Natural killer cell treated with Interleukin-12 subunit alpha and Interleukin-12 subunit beta and Interleukin-15 and Interleukin-18, amount 100 ng/mL, for 72 hours (primary cell): ENCODE results near the gene PNP. TPM values are rescaled to one million over a fixed set of nuclear protein-coding genes. Genes with fewer than 3 reads are reported as not detected.

Experiments
- ATAC-seq, 2 donors: fragments of 150-1000 bp; cut with Tn5 transposase in 1 of 2; sonication (Bioruptor Pico), chemical (Tn5 transposase) in 1 of 2; 2 replicates each; pipeline ENCODE4 v1.10.0; 2021
- DNase-seq: peaks from one replicate; pipeline ENCODE4 v3.0.0; 2022; ENCODE audit warnings: low spot score
- H3K27ac Mint-ChIP-seq, 2 donors: 1 replicate in 1 of 2; 2 replicates in 1 of 2; pipeline ENCODE4 v1.8.0; 2022; ENCODE audit warnings: mixed read lengths in 2 of 2, mild to moderate bottlenecking in 1 of 2, moderate library complexity in 1 of 2
- H3K27me3 Mint-ChIP-seq, 2 donors: 1 replicate in 1 of 2; 2 replicates in 1 of 2; pipeline ENCODE4 v1.8.0; 2022; ENCODE audit warnings: mixed read lengths in 2 of 2
- H3K36me3 Mint-ChIP-seq: one replicate; pipeline ENCODE4 v1.8.0; 2022; ENCODE audit warnings: mixed read lengths
- H3K4me1 Mint-ChIP-seq, 2 donors: 1 replicate in 1 of 2; 2 replicates in 1 of 2; pipeline ENCODE4 v1.8.0; 2022; ENCODE audit warnings: low read depth in 2 of 2, mixed read lengths in 2 of 2, mild to moderate bottlenecking in 1 of 2
- H3K4me3 Mint-ChIP-seq: one replicate; pipeline ENCODE4 v1.8.0; 2022; ENCODE audit warnings: mixed read lengths
- H3K9me3 Mint-ChIP-seq: 2 replicates; pipeline ENCODE4 v1.8.0; 2022; ENCODE audit warnings: mixed read lengths
- total RNA-seq, 2 donors: library from RNA; stranded (reverse); gene quantifications; one replicate each; pipeline ENCODE4 v1.2.3, GENCODE V29; 2022

Gene PNP
- total RNA-seq, result 100 to 1,000 TPM; 124 to 199 TPM

DNA sequence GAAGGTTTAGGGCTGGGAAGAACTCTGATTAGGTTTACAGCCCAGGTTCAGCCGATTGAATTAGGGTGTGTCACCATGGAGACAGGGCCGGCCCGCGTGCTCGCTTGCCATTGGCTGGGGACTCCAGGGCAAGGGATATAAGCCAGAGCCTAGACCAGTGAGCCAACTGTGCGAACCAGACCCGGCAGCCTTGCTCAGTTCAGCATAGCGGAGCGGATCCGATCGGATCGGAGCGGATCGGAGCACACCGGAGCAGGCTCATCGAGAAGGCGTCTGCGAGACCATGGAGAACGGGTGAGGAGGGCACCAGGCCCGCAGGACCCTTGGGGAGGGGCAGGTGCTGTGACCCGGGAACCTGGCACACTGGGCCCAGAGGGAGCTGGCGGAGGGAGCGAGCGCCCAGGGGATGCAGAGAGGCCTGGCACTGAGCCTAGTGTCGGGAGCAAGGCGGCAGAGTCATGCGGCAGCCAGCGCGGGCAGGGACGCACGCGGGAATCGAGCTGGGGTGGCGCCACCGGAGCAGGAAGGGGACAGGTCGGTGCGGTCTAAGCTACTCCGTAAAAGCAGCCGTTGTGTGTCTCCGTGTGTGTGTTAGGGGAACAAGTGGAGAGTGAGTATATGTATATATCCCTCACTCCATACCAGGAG lies at the start of gene PNP:
TSS of gene PNP (plus strand) at position 165 of the 648 bp plus-strand sequence. CDS start at position 284, 119 bp downstream.
- DNase-seq (peak; percentile 86), ATAC-seq (peak; percentile 95 to 96)
- Mint-ChIP-seq H3K9me3 (no peaks in the 10 kb centered on the region), H3K36me3 (peaks cover 33% of the 10 kb centered on the region), H3K4me1 (peaks cover 42 to 46% of the 10 kb centered on the region in 2 donors), H3K27me3 (no peaks in the 10 kb centered on the region), H3K27ac (peak within 1 kb of the TSS; percentile 97), H3K4me3 (peak within 1 kb of the TSS; percentile 99)

- H3K4me3 Mint-ChIP-seq, result no peak overlapping the region
- H3K9me3 Mint-ChIP-seq, result no peaks in the 10 kb centered on the region
- no peaks in the 10 kb centered on the region for H3K27me3 Mint-ChIP-seq
- H3K36me3 Mint-ChIP-seq, result no peaks in the 10 kb centered on the region
- no peak for ATAC-seq
- DNase-seq, result no peak
- peaks cover 5 to 6% of the 10 kb centered on the region in 2 donors for H3K4me1 Mint-ChIP-seq
- no peak overlapping the region for H3K27ac Mint-ChIP-seq
Observed at GRCh38 chr14:20419419-20419818, 49.8 kb upstream of the PNP start.

GRCh38 chr14:20421267-20421666 lies 47.9 kb upstream of the PNP start:
- no peaks in the 10 kb centered on the region for H3K36me3 Mint-ChIP-seq
- no peak overlapping the region for H3K4me3 Mint-ChIP-seq
- no peaks in the 10 kb centered on the region for H3K27me3 Mint-ChIP-seq
- no peak for DNase-seq
- no peak overlapping the region for H3K27ac Mint-ChIP-seq
- no peaks in the 10 kb centered on the region for H3K4me1 Mint-ChIP-seq
- no peaks in the 10 kb centered on the region for H3K9me3 Mint-ChIP-seq
- no peak for ATAC-seq

- no peak overlapping the region for H3K27ac Mint-ChIP-seq
- no peak overlapping the region for H3K4me3 Mint-ChIP-seq
- H3K27me3 Mint-ChIP-seq, result no peaks in the 10 kb centered on the region
- no peaks in the 10 kb centered on the region for H3K9me3 Mint-ChIP-seq
- H3K4me1 Mint-ChIP-seq, result peaks cover 8 to 9% of the 10 kb centered on the region in 2 donors
- ATAC-seq (no peak), DNase-seq (no peak)
- no peaks in the 10 kb centered on the region for H3K36me3 Mint-ChIP-seq
Observed at GRCh38 chr14:20422886-20423285, 46.3 kb upstream of the PNP start.

DNA sequence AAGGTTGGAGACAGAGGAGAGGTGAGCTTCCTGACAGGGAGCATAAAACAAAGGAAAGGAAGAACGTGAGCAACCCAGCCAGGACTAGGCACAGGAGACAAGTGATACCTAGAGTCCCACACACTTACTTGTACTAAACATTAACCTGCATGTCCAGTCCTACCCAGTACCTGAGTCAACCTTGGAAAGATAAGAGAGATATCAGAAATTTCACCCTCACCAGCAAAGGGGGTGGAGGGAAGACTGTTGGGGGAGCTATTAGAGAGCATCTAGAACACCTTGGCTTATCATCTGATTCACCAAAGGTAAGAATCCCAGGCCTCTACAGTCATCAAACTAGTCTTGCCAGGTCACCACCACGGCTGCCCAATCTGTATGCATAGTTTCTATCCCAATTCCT lies 44.4 kb upstream of the PNP start:
- Mint-ChIP-seq H3K9me3 (no peaks in the 10 kb centered on the region), H3K4me3 (no peak overlapping the region), H3K36me3 (no peaks in the 10 kb centered on the region), H3K27me3 (no peaks in the 10 kb centered on the region), H3K4me1 (peaks cover 22% of the 10 kb centered on the region in 2 donors), H3K27ac (no peak overlapping the region)
- ATAC-seq (no peak), DNase-seq (no peak)

GRCh38 chr14:20427231-20428009 lies 41.8 kb upstream of the PNP start:
- H3K4me3 Mint-ChIP-seq, result peak overlapping the region; percentile 71
- H3K9me3 Mint-ChIP-seq, result no peaks in the 10 kb centered on the region

DNA sequence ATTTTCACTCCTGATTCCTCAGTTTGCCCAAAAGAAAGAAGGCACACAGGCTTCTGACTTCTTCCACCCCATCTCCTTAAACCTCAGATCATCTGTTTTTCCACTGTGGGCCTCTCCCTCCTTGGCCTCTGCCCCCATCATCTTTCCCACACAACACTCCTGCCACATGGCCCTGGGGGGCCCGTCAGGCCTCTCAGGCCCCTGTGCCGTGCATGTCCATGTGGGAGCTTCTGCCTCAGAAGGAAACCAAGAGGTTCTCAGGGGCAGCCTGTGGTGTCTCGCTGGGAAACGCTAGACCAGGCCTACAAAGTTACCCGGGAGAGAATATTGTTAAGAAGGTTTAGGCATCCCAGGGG lies 41.2 kb upstream of the PNP start:
- Mint-ChIP-seq H3K27ac (peak overlapping the region; percentile 82 to 85), H3K9me3 (no peaks in the 10 kb centered on the region), H3K27me3 (no peaks in the 10 kb centered on the region), H3K4me1 (peaks cover 22% of the 10 kb centered on the region in 2 donors), H3K4me3 (peak overlapping the region; percentile 71), H3K36me3 (no peaks in the 10 kb centered on the region)
- DNase-seq (no peak), ATAC-seq (peak; percentile 3 to 53)

More at GRCh38 chr14:20427231-20428009, 41.8 kb upstream of the PNP start:
- Mint-ChIP-seq H3K27me3 (no peaks in the 10 kb centered on the region), H3K36me3 (no peaks in the 10 kb centered on the region), H3K4me1 (peaks cover 22% of the 10 kb centered on the region in 2 donors), H3K27ac (peak overlapping the region; percentile 82 to 85)
- peak; percentile 40 to 73 for ATAC-seq
- DNase-seq, result no peak

DNA sequence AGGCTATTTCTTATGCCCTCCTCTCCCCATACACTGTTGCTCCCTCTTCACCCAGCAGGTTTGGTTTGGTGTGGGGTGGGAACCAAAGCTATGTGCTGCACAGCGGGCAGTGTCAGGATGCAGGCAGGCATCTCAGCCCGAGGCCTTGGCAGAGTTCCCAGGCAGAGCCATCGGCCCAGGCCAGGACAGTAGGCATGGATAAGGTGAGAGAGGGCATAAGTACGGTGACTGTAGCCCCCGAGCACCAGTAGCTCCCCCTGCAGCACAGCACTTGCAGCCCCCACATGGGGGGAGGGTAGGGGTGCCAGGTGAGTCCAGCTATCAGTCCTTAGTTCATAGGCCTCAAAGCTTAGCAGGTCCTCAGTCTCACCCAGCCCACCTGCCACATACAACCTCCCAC lies 40.4 kb upstream of the PNP start:
- H3K27me3 Mint-ChIP-seq, result no peaks in the 10 kb centered on the region
- H3K9me3 Mint-ChIP-seq, result no peaks in the 10 kb centered on the region
- H3K4me1 Mint-ChIP-seq, result peaks cover 22% of the 10 kb centered on the region in 2 donors
- DNase-seq, result no peak
- no peak for ATAC-seq
- H3K4me3 Mint-ChIP-seq, result peak overlapping the region; percentile 71
- H3K36me3 Mint-ChIP-seq, result no peaks in the 10 kb centered on the region
- H3K27ac Mint-ChIP-seq, result peak overlapping the region; percentile 82 to 85

DNA sequence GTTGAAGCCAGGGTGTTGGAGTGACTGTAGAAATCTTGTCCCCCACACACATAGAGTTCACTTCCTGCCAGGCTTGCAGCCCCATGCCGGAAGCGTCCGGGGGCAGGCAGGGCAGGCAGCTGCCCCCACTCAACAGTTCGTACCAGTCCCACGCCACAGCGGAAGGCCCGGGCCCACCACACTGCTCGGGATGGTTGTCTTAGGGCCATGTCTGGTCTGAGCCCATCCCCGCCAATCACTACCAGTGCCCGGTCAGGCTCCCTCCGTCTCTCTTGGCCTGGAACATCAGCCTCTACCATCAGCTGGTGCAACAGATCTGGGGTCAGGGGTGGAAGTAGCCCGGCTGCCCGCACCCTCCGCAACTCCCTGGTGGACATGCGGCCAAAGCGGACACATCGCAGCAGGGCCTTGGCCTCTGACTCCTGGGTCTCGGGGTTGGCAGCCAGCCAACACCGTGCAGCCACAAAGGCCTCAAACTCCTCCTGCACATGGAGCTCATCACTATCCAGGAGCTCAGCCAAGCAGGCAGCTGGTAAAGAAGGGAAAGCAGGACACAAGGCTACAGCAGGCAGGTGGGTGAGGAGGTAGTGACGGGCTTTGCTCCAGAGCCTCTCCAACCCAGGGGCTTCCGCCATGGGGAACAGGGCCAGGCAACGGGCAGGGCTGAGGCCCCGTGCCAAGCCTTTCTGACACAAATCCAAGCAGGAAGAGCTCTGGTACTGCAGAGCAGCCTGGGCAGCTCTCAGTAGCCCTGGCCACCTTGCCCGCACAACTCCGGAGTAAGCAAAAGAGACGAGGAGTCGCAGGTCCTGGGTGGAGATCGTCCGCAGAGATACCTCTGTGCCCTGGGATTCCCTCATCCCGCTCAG lies 39.2 kb upstream of the PNP start:
- no peaks in the 10 kb centered on the region for H3K27me3 Mint-ChIP-seq
- H3K9me3 Mint-ChIP-seq, result no peaks in the 10 kb centered on the region
- DNase-seq (no peak), ATAC-seq (peak; percentile 48 to 52)
- peaks cover 22% of the 10 kb centered on the region in 2 donors for H3K4me1 Mint-ChIP-seq
- no peak overlapping the region for H3K4me3 Mint-ChIP-seq
- H3K27ac Mint-ChIP-seq, result peak overlapping the region; percentile 44 to 85
- H3K36me3 Mint-ChIP-seq, result no peaks in the 10 kb centered on the region

- H3K9me3 Mint-ChIP-seq, result no peaks in the 10 kb centered on the region
- H3K4me1 Mint-ChIP-seq, result no peaks in the 10 kb centered on the region
- H3K27ac Mint-ChIP-seq, result no peak overlapping the region
- H3K27me3 Mint-ChIP-seq, result peaks cover 0 to 4% of the 10 kb centered on the region in 2 donors
- DNase-seq (no peak), ATAC-seq (no peak)
- no peak overlapping the region for H3K4me3 Mint-ChIP-seq
- H3K36me3 Mint-ChIP-seq, result no peaks in the 10 kb centered on the region
Observed at GRCh38 chr14:20434701-20435581, 34.3 kb upstream of the PNP start.

GRCh38 chr14:20435582-20436362 lies 33.4 kb upstream of the PNP start, which contains the start of gene KLHL33:
Gene KLHL33 (minus strand): TSS chr14:20436166. CDS start chr14:20435811, 355 bp downstream.
- Mint-ChIP-seq H3K27ac (no peak within 1 kb of the TSS), H3K9me3 (no peaks in the 10 kb centered on the region), H3K4me1 (peaks cover 3 to 5% of the 10 kb centered on the region in 2 donors), H3K36me3 (no peaks in the 10 kb centered on the region), H3K27me3 (peaks cover 0 to 4% of the 10 kb centered on the region in 2 donors), H3K4me3 (no peak within 1 kb of the TSS)
- no peak for DNase-seq
- no peak for ATAC-seq

DNA sequence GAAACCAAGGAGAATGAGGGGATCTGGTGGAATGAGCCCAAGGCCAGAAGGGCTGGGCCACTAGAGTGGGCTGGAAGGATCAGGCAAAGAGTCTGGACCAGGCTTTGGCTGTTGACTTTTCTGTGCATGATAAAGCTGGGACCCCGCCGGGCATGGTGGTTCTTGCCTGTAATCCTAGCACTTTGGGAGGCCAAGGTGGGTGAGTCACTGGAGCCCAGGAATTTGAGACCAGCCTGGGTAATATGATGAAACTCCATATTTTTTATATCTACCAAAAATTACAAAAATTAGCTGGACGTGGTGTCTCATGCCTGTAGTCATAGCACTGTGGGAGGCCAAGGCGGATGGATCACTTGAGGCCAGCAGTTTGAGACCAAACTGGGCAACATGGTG lies 32.8 kb upstream of the PNP start:
- peaks cover 6 to 8% of the 10 kb centered on the region in 2 donors for H3K4me1 Mint-ChIP-seq
- ATAC-seq, result no peak
- no peak overlapping the region for H3K27ac Mint-ChIP-seq
- no peak for DNase-seq
- no peak overlapping the region for H3K4me3 Mint-ChIP-seq
- peaks cover 0 to 4% of the 10 kb centered on the region in 2 donors for H3K27me3 Mint-ChIP-seq
- no peaks in the 10 kb centered on the region for H3K9me3 Mint-ChIP-seq
- no peaks in the 10 kb centered on the region for H3K36me3 Mint-ChIP-seq
